Endodermal cell (in vitro differentiated cells): ENCODE measurements around the gene MAP3K9. TPM values are rescaled to one million over a fixed set of nuclear protein-coding genes. Genes with fewer than 3 reads are reported as not detected.

Experiments
- DNase-seq: peaks from one replicate; pipeline ENCODE4 v3.0.0-alpha.2; 2017
- H3K27ac ChIP-seq: 2 replicates; pipeline ENCODE4 v1.5.1; 2013; ENCODE audit warnings: mild to moderate bottlenecking, low read depth, low read length, moderate library complexity
- H3K27me3 ChIP-seq: 2 replicates; pipeline ENCODE4 v1.6.1; 2013; ENCODE audit warnings: mild to moderate bottlenecking, low read length, moderate library complexity; ENCODE audit not compliant: insufficient read depth, control insufficient read depth, poor library complexity, severe bottlenecking
- H3K36me3 ChIP-seq: 2 replicates; pipeline ENCODE4 v1.7.0; 2013; ENCODE audit warnings: mild to moderate bottlenecking, low read length, moderate library complexity; ENCODE audit not compliant: control insufficient read depth, insufficient read depth
- H3K4me1 ChIP-seq: one replicate; pipeline ENCODE4 v1.7.0; 2013; ENCODE audit warnings: low read length; ENCODE audit not compliant: control insufficient read depth, insufficient read depth
- H3K4me3 ChIP-seq: 2 replicates; pipeline ENCODE4 v1.5.1; 2013; ENCODE audit warnings: mild to moderate bottlenecking, low read length, moderate library complexity
- H3K9ac ChIP-seq: 2 replicates; pipeline ENCODE4 v1.6.1; 2013; ENCODE audit warnings: mild to moderate bottlenecking, low read length, moderate library complexity; ENCODE audit not compliant: poor library complexity, severe bottlenecking; ENCODE audit errors: extremely low read depth
- H3K9me3 ChIP-seq: 2 replicates; pipeline ENCODE4 v1.6.1; 2013; ENCODE audit warnings: mild to moderate bottlenecking, low read length, moderate library complexity; ENCODE audit not compliant: control insufficient read depth
- H3K27ac Mint-ChIP-seq: 2 replicates; pipeline ENCODE4 v1.8.0; 2020; ENCODE audit warnings: mixed read lengths
- H3K27me3 Mint-ChIP-seq: 2 replicates; pipeline ENCODE4 v1.8.0; 2021; ENCODE audit warnings: mild to moderate bottlenecking, mixed read lengths; ENCODE audit not compliant: insufficient read depth
- H3K36me3 Mint-ChIP-seq: 2 replicates; pipeline ENCODE4 v1.8.0; 2020; ENCODE audit warnings: low read depth, mixed read lengths
- H3K4me1 Mint-ChIP-seq: 2 replicates; pipeline ENCODE4 v1.8.0; 2020; ENCODE audit warnings: mixed read lengths
- H3K4me3 Mint-ChIP-seq: 2 replicates; pipeline ENCODE4 v1.8.0; 2020; ENCODE audit warnings: mild to moderate bottlenecking, moderate library complexity, mixed read lengths
- H3K9me3 Mint-ChIP-seq: 2 replicates; pipeline ENCODE4 v1.8.0; 2020; ENCODE audit warnings: mild to moderate bottlenecking, mixed read lengths
- CTCF ChIP-seq: fragments of 200-600 bp; sonication (generic); conservative IDR thresholded peaks from 2 replicates; pipeline ENCODE4 v1.5.0; 2021; ENCODE audit warnings: antibody characterized with exemption, mild to moderate bottlenecking
- WGBS, 2 experiments: methylation state at CpG; one replicate each; pipeline versions ENCODE4 v1.1.5 to v1.1.7; 2013; ENCODE audit warnings: missing lambda C conversion rate in 2 of 2, mixed read lengths in 1 of 2; ENCODE audit not compliant: insufficient coverage in 1 of 2, insufficient read length in 1 of 2; 5-methylcytosine and 5-hydroxymethylcytosine counted together
- total RNA-seq, 2 donors: library from RNA; stranded (reverse); fragmentation: NEBNext Ultra II Directional in 1 of 2; extraction: Animal tissue kit (Norgen Biotek cat#: 25700) in 1 of 2; gene quantifications; 2 replicates in 1 of 2; 3 replicates in 1 of 2; pipeline ENCODE4 v1.2.1, GENCODE V29; 2021

MAP3K9 gene
- total RNA-seq, 2 donors from 2014 or later, result 34.1 to 38.5 TPM

DNA sequence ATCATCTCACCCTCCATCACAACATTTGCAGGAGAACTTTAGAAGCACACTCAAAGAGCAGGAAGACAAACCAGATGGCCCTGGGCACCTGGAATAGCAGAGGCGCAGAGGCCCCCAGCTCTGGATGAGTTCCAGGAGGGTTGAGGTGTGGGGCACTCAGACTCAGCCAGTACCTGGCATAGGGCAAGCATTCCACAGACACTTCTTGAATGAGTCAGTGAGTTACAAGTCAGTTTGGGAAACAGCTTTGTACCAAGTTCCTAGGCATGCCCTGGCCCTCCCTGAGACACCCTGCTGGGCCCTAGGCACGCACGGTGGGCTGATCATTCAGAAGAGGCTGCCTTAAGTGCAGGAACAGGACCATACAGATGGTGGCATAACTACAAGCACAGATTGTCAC, 54.3 kb downstream of the MAP3K9 start:
- 77 to 88% methylated on average over 3 of the region's 3 CpGs for WGBS, 2 experiments
- Histone ChIP-seq H3K9me3 (peaks cover 4% of the 10 kb centered on the region), H3K9ac (no peak overlapping the region), H3K36me3 (peaks cover 71% of the 10 kb centered on the region), H3K27me3 (no peaks in the 10 kb centered on the region), H3K27ac (no peak overlapping the region), H3K4me3 (no peak overlapping the region), H3K4me1 (peaks cover 13% of the 10 kb centered on the region)
- H3K4me3 Mint-ChIP-seq, result no peak overlapping the region
- H3K9me3 Mint-ChIP-seq, result no peaks in the 10 kb centered on the region
- peak overlapping the region; percentile 75 for H3K27ac Mint-ChIP-seq
- TF ChIP-seq CTCF, result no peak
- H3K4me1 Mint-ChIP-seq, result peaks cover 44% of the 10 kb centered on the region
- peaks cover 64% of the 10 kb centered on the region for H3K36me3 Mint-ChIP-seq
- DNase-seq, result peak; percentile 56
- H3K27me3 Mint-ChIP-seq, result no peaks in the 10 kb centered on the region

DNA sequence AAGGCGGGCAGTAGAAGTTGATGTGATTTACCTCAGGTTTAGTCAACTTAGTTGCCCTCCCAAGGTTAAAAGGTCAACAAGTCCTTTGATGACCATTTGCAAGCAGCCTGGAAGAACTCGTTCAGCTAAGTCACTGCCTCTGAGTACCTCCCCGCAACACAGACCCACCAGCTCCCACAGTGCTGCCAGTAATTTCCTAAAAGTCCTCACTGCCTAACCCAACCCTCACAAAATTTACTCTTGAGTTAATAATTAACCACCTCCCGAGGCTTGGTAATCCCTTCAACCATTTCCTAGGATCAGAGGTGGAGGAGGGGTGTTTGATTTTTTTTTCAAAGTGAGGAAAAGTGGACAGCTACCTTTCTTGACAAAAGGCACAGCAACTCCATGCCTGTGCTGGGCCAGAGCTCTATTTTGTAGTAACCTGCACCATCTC, 55.8 kb downstream of the MAP3K9 start:
- no peak overlapping the region for H3K27ac ChIP-seq
- Mint-ChIP-seq H3K36me3 (peaks cover 67% of the 10 kb centered on the region), H3K4me3 (peak overlapping the region; percentile 36), H3K9me3 (no peaks in the 10 kb centered on the region), H3K4me1 (peaks cover 44% of the 10 kb centered on the region), H3K27ac (peak overlapping the region; percentile 94), H3K27me3 (no peaks in the 10 kb centered on the region)
- H3K9me3 ChIP-seq, result no peaks in the 10 kb centered on the region
- DNase-seq, result peak; percentile 67
- peaks cover 73% of the 10 kb centered on the region for H3K36me3 ChIP-seq
- WGBS, 2 experiments, result 45 to 54% methylated on average over 2 to 4 of the region's 4 CpGs
- peak overlapping the region; percentile 56 for H3K4me3 ChIP-seq
- peaks cover 13% of the 10 kb centered on the region for H3K4me1 ChIP-seq
- H3K27me3 ChIP-seq, result no peaks in the 10 kb centered on the region
- no peak for TF ChIP-seq CTCF
- peak overlapping the region; percentile 45 for H3K9ac ChIP-seq

GRCh38 chr14:70748422-70748821, 60.9 kb downstream of the MAP3K9 start:
- Mint-ChIP-seq H3K9me3 (no peaks in the 10 kb centered on the region), H3K36me3 (peaks cover 82% of the 10 kb centered on the region)
- 90 to 94% methylated on average over 3 of the region's 3 CpGs for WGBS, 2 experiments

More at GRCh38 chr14:70748422-70748821, 60.9 kb downstream of the MAP3K9 start:
- no peak for DNase-seq
- TF ChIP-seq CTCF, result no peak
- Histone ChIP-seq H3K27me3 (no peaks in the 10 kb centered on the region), H3K4me3 (no peak overlapping the region), H3K9me3 (no peaks in the 10 kb centered on the region), H3K4me1 (peaks cover 26% of the 10 kb centered on the region), H3K27ac (no peak overlapping the region), H3K36me3 (peaks cover 69% of the 10 kb centered on the region), H3K9ac (no peak overlapping the region)
- H3K27me3 Mint-ChIP-seq, result no peaks in the 10 kb centered on the region
- H3K4me1 Mint-ChIP-seq, result peaks cover 34% of the 10 kb centered on the region
- no peak overlapping the region for H3K27ac Mint-ChIP-seq
- no peak overlapping the region for H3K4me3 Mint-ChIP-seq
